Renal pelvis (tissue), 4 donors: ENCODE results near the gene POLR2M. TPM values are rescaled to one million over a fixed set of nuclear protein-coding genes. Genes with fewer than 3 reads are reported as not detected.

Experiments
- DNase-seq: peaks from one replicate; pipeline ENCODE4 v3.0.0-alpha.2; 2013
- polyA plus RNA-seq, 3 donors: library from polyadenylated mRNA; unstranded; fragments of 120-200 nt; gene quantifications; one replicate each; pipeline ENCODE4 v1.2.1, GENCODE V29; 2013; ENCODE audit not compliant: insufficient read length in 3 of 3

POLR2M gene
- polyA plus RNA-seq, 3 donors: 75.3 to 85.5 (median 83.2) TPM

DNA sequence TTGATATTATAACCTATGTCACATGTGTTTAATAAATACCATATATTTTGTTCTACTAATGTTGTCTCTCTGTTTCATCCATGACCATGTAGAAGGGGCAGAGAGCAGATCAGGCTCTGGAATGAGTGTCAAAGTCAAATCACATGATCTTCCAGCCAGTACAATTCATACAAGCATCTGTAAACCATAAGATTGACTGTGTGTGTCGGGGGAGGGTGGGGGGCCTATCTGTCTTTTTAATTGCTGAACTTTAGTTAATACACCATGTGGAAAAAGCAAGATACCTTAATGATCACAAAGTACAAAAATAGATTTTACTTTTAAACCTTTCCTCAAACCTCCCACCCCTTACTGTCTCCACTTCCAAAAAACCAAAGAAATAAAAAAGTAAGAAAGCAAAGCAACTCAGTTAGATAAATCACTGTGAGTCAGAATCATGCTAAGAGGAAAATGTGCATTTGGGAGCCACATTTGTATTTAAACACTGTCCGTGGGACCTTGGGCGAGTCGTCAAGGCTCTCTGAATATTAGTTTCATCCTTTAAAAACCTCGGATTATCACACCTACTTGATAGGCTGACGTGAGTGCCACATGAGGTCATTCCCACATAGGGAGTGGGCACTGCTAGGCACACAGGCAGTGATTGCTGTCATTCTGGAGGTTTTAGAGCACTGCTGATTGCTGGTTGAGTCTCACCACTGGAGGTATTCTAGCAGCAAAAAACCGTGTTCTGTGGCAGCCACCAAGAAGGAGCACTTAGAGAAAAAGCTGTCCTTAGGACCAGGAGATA lies 21.0 kb upstream of the POLR2M start:
- peak; percentile 53 for DNase-seq

DNA sequence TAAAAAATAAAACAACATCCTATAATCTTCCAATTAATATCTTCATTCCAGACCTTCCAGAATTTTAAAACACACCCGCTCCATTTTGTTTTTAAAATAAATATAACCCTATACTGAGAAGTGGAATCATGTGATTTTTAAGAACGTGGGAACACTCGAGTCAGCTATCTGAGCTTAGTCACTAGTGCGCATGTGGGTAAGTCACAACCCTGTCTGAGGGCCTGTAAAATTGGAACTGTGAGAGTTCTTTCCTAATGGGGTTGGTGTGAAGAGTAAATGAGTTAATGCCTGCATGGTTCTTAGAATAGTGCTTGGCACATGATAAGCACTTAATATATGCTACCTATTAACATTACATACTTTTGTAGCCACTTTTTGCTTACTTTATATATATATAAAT lies 19.9 kb upstream of the POLR2M start:
- DNase-seq: no peak

DNA sequence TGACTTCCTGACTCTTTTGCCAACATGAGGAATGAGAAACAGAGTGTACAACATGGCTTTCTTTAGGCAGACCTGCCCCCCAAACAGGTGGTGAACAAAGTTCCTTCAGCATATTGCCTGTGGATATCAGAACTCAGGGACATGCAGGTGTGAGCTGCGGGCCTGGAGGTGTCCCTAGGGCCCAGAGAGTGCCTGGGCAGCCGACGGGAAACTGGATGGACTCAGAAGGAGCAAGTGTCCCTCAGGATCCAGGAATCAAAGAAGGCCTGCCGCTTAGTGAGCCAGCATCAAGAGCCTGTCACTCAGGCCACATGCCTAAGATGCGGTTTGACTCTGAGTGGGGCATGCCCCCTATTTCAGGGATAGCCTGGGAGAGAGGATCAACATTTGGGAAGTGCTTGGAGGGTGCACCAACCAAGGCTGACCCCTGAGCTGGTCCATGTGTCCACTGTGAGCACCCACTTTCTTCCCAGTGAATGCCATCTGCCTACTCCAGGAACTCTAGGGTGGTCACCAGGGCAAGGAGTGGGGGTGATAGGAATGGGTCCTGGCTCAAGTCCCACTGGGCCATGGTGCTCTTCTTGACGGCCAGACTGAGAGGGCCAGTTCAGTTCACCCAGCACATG lies 16.1 kb upstream of the POLR2M start:
- DNase-seq: no peak

GRCh38 chr15:57691082-57691481 lies 15.4 kb upstream of the POLR2M start:
- DNase-seq: no peak

DNA sequence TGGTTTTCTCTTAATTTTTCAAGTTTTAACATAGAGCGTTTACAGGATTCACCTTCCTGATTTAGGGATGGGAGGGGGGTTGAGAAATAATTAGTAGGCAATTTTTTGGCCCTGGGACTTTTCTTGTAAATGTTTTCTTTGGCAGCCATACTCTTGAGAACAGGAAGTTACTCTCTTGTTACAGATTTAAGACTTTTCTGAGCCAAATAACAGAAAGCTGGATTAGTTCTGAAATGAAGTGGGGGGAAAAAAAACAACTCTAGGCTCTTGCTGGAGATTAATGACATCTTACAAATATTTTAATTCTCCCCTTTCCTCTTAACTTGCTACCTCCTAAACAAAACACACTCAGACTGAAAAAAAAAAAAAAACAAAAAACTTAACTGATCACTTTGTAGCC lies 13.8 kb upstream of the POLR2M start:
- no peak for DNase-seq

DNA sequence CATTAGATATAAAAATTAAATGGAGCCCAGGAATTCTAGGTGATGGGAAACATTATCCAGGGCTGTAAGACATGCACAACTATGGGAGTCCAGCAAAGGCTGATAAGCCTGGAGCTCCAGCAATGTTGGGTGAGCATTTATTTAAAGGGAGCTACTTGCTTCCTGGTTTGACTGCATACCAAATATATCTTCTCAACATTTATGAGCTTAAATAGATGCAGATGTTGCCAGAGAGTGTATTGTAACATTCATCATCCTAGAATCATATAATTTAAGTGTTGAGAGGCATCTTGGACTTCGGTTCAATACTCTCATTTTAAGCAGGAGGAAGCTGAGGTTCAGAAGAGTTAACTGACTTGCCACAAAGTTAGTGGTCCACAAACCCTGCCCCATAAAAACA lies 12.2 kb upstream of the POLR2M start:
- no peak for DNase-seq

- DNase-seq: no peak
These were observed 10.4 kb upstream of the POLR2M start for GRCh38 chr15:57696146-57696545.

- DNase-seq: no peak
These were observed 8.9 kb upstream of the POLR2M start for GRCh38 chr15:57697588-57697987.

- DNase-seq: no peak
These were observed 8.3 kb upstream of the POLR2M start for GRCh38 chr15:57698243-57698642.

- no peak for DNase-seq
These were observed 7.5 kb upstream of the POLR2M start for GRCh38 chr15:57698991-57699390.

DNA sequence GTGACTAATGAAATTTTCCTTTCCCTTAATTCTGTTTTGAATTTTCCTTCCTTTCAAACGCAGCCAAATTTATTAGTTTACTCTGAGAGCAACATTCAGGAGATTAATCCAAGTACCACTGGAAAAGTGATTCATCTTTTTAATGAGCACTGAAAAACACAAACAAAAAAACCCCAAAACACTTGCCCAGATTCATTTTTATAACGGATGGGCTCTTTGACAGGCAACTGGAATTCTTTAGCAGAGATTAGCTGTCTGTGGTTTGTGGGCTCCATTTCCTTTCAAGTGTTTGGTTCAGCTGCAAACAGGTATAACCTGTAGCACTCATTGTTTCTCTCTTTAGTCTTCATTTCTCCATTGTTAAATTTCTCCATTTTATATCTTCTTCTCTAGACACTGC lies 3.1 kb upstream of the POLR2M start:
- no peak for DNase-seq

- DNase-seq: no peak
These were observed 2.1 kb upstream of the POLR2M start for GRCh38 chr15:57704441-57704840.

- no peak for DNase-seq
These were observed 639 bp upstream of the POLR2M start for GRCh38 chr15:57705746-57706404.

GRCh38 chr15:57708047-57708446 lies 1.5 kb downstream of the POLR2M start:
- no peak for DNase-seq

GRCh38 chr15:57718309-57718708 lies 11.8 kb downstream of the POLR2M start:
- DNase-seq: no peak

GRCh38 chr15:57720867-57721266 lies 14.4 kb downstream of the POLR2M start:
- peak; percentile 77 for DNase-seq

DNA sequence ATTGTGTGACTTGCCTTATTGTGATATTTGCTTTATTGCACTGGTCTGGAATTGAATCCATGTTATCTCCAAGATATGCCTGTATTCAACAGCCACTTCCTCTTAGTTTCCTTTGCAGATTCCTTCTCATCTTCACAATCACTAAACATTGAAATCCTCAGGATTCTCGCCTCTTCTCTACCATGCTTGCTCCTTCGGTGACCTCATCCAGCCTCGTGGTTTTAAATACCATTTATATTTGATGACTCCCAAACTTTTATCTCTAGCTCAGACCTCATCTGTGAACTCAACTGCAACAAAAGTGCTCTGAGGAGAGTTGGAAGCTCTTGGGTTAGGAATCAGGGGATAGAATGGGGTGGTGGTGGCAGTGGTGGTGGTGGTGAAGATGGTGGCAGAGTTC lies 19.9 kb downstream of the POLR2M start:
- DNase-seq: no peak

GRCh38 chr15:57727031-57727430 lies 20.5 kb downstream of the POLR2M start:
- no peak for DNase-seq

DNA sequence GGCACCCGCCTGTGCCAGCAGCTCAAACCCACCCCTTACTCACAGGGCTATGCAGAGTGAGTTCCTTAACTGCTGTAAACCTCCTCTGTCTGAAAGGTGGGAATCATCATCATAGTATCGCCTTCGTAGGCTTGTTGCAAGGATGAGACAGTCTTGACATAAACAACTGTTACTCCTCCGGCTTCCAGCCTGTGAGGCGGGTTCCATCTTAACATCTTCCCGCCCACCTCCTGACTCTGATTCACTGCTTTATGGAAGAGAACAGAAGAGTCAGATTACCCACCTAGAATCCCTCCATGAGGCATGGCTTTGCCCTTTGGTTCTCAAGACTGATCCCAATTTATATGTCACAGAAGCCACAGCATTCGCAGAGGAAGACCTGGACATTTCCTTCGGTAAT lies 21.9 kb downstream of the POLR2M start:
- no peak for DNase-seq

GRCh38 chr15:57730876-57731275 lies 24.4 kb downstream of the POLR2M start:
- DNase-seq: no peak

DNA sequence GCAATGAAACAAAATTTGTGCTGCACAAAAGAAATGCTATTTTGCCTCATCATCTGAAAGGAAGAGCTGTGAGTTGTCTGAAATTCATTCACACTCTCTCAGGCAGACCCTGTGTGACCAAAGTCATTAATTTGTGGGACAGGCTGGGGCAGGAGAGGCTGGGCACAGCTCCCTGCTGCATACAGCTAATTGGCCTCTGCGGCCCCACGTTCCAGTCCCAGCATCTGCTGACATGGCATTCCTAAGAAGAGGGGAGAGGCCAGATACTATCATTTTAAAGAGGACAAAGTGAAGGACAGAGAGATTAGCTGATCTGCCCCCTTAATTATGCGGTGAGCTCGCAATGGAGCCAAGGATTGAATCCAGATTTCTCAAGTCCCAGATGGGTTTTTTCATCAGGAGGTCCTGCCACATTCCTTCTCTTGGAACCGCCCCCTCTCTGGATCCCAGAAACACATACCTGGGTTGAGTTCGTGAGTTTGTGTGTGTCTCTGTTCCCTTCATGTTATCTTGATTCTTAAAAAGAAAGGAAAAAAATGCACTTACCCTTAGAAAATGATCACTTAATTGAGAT lies 25.1 kb downstream of the POLR2M start:
- DNase-seq: no peak

- DNase-seq: no peak
These were observed 26.2 kb downstream of the POLR2M start for GRCh38 chr15:57732526-57733331.
